ENCODE data around the gene PHF12.

DNA sequence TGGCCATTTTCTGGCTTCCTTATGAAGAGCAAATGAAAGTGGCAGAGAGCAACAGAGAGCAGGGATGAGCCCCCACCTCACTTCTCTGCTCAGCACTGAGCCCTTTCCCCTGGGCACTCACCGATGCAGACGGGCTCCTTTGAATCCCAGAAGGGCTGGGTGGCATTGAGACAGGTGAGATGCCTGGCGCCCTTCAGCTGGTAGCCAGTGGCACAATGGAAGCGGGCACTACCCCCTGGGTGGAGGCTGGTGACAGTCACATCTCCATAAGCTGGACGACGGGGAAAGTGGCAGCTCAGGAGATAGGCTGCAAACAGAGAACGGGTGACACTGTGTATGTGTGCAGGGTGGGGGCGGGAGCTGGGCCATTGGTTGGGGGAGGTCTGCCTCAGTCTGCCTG is 12.5 kb upstream of the PHF12 start:
- TF ChIP-seq, protein P1, sequence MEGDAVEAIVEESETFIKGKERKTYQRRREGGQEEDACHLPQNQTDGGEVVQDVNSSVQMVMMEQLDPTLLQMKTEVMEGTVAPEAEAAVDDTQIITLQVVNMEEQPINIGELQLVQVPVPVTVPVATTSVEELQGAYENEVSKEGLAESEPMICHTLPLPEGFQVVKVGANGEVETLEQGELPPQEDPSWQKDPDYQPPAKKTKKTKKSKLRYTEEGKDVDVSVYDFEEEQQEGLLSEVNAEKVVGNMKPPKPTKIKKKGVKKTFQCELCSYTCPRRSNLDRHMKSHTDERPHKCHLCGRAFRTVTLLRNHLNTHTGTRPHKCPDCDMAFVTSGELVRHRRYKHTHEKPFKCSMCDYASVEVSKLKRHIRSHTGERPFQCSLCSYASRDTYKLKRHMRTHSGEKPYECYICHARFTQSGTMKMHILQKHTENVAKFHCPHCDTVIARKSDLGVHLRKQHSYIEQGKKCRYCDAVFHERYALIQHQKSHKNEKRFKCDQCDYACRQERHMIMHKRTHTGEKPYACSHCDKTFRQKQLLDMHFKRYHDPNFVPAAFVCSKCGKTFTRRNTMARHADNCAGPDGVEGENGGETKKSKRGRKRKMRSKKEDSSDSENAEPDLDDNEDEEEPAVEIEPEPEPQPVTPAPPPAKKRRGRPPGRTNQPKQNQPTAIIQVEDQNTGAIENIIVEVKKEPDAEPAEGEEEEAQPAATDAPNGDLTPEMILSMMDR (IDR thresholded peaks at IDR 0.05; ENCODE audit: control extremely low read depth in 1 of 3, insufficient read depth in 1 of 3, low read depth in 1 of 3, low read length in 3 of 3), result no peak
- TF ChIP-seq SP1 (IDR thresholded peaks at IDR 0.05; ENCODE audit: low read depth, low read length), result no peak
- TF ChIP-seq EZH2 (IDR thresholded peaks at IDR 0.05; ENCODE audit: low read depth, low read length, severe bottlenecking), result no peak
- TF ChIP-seq CBX8 (IDR thresholded peaks at IDR 0.05; ENCODE audit: borderline replicate concordance, low read depth, low read length), result no peak
- TF ChIP-seq HDAC6 (IDR thresholded peaks at IDR 0.05; ENCODE audit: low read depth, low read length), result no peak
- no peak for TF ChIP-seq RBBP5 (IDR thresholded peaks at IDR 0.05; ENCODE audit: borderline replicate concordance, low read depth, low read length)
- no peak for TF ChIP-seq TAF1 (IDR thresholded peaks at IDR 0.05; ENCODE audit: low read depth, low read length)
- TF ChIP-seq BRCA1 (IDR thresholded peaks at IDR 0.05; ENCODE audit: low read depth, low read length), result no peak
- no peak for TF ChIP-seq POLR2A (IDR thresholded peaks at IDR 0.05; ENCODE audit: control extremely low read depth in 1 of 2, low read depth in 2 of 2, low read length in 2 of 2)
- TF ChIP-seq ZNF274 (IDR thresholded peaks at IDR 0.05; ENCODE audit: borderline replicate concordance, extremely low read depth, low read length), result no peak
- TF ChIP-seq JUN (IDR thresholded peaks at IDR 0.05; ENCODE audit: low read depth, low read length), result no peak
- no peak for TF ChIP-seq ASH2L (IDR thresholded peaks at IDR 0.05; ENCODE audit: low read length)
